Tibial nerve (tissue), 4 donors: ENCODE results near the gene MPG. TPM values are rescaled to one million over a fixed set of nuclear protein-coding genes. Genes with fewer than 3 reads are reported as not detected.
"Not testable (repeated sequence)": the region's sequence is repeated elsewhere in the genome, so short reads cannot be mapped to it uniquely, and the experiment has no call there.

Experiments
- DNase-seq, 2 donors: peaks; one replicate each; pipeline ENCODE4 v3.0.0-alpha.2; 2019; ENCODE audit warnings: low spot score in 2 of 2
- H3K27ac ChIP-seq, 4 donors: fragments of 200-600 bp; sonication (generic) in 3 of 4; one replicate each; pipeline ENCODE4 v1.5.1; 2017 to 2019; ENCODE audit warnings: mild to moderate bottlenecking in 1 of 4
- H3K27me3 ChIP-seq, 2 donors: fragments of 200-600 bp; sonication (generic) in 1 of 2; one replicate each; pipeline versions ENCODE4 v1.5.1 to v1.6.0; 2017 to 2019
- H3K36me3 ChIP-seq, 3 donors: fragments of 200-600 bp; sonication (generic); one replicate each; pipeline ENCODE4 v1.5.1; 2018 to 2019
- H3K4me1 ChIP-seq, 4 donors: fragments of 200-600 bp; sonication (generic) in 3 of 4; one replicate each; pipeline ENCODE4 v1.5.1; 2017 to 2019
- H3K4me3 ChIP-seq, 4 donors: fragments of 200-600 bp; sonication (generic) in 3 of 4; one replicate each; pipeline ENCODE4 v1.5.1; 2017 to 2019; ENCODE audit warnings: mild to moderate bottlenecking in 1 of 4, moderate library complexity in 1 of 4
- H3K9me3 ChIP-seq, 4 donors: fragments of 200-600 bp; sonication (generic) in 3 of 4; one replicate each; pipeline ENCODE4 v1.5.1; 2017 to 2019
- EP300 ChIP-seq, 2 donors: sonication (generic); formaldehyde crosslinking; IDR thresholded peaks; one replicate each; pipeline ENCODE4 v1.6.1; 2017; ENCODE audit warnings: antibody characterized with exemption in 2 of 2, mild to moderate bottlenecking in 1 of 2
- POLR2A ChIP-seq, 2 donors: fragments of 450-650 bp; IDR thresholded peaks; one replicate each; pipeline ENCODE4 v1.6.1; 2017; ENCODE audit warnings: antibody characterized with exemption in 2 of 2, mild to moderate bottlenecking in 2 of 2, moderate library complexity in 2 of 2
- WGBS, 2 donors: methylation state at CpG; one replicate each; pipeline ENCODE4 v1.1.5; 2018; 5-methylcytosine and 5-hydroxymethylcytosine counted together
- total RNA-seq, 4 donors: library from RNA; depleted of rRNA; stranded (reverse); fragments of >200 nt; gene quantifications; one replicate each; pipeline ENCODE4 v1.1.0, GENCODE V29; 2016
- TF ChIP-seq, protein P1 (sequence below), 5 experiments: fragments of 200-600 bp in 3 of 5; fragments of 450-650 bp in 2 of 5; sonication (generic) in 3 of 5; IDR thresholded peaks; one replicate each; pipeline ENCODE4 v1.5.1; 2016 to 2019; ENCODE audit warnings: antibody characterized with exemption in 5 of 5, mild to moderate bottlenecking in 3 of 5, moderate library complexity in 2 of 5

Gene MPG, protein sequence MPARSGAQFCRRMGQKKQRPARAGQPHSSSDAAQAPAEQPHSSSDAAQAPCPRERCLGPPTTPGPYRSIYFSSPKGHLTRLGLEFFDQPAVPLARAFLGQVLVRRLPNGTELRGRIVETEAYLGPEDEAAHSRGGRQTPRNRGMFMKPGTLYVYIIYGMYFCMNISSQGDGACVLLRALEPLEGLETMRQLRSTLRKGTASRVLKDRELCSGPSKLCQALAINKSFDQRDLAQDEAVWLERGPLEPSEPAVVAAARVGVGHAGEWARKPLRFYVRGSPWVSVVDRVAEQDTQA
- 100 to 1,000 TPM in 2 of 4 donors, 10 to 100 TPM in 2; 74.3 to 190 (median 115) TPM for total RNA-seq

GRCh38 chr16:77807-78443 lies at the start of gene MPG:
TSS of gene MPG (plus strand) at chr16:78225. CDS start at chr16:78310, 85 bp downstream.
- Histone ChIP-seq H3K4me3 (peak within 1 kb of the TSS; percentile 69 to 87 (median 79)), H3K27ac (peak within 1 kb of the TSS; percentile 91 to 99 (median 96)), H3K9me3 (no peaks in the 10 kb centered on the region), H3K36me3 (peaks cover 0 to 25% (median 0%) of the 10 kb centered on the region in 3 donors), H3K27me3 (no peaks in the 10 kb centered on the region), H3K4me1 (peaks cover 0 to 80% (median 57%) of the 10 kb centered on the region in 4 donors)
- WGBS, 2 donors: 1 to 2% methylated on average over 9 to 43 of the region's 83 CpGs
- DNase-seq: peak; percentile 80
- TF ChIP-seq EP300 (IDR thresholded peaks at IDR 0.05) (peak in 1 of 2 donors; percentile 79), POLR2A (IDR thresholded peaks at IDR 0.05) (peak; percentile 75 to 81)
- TF ChIP-seq, protein P1, sequence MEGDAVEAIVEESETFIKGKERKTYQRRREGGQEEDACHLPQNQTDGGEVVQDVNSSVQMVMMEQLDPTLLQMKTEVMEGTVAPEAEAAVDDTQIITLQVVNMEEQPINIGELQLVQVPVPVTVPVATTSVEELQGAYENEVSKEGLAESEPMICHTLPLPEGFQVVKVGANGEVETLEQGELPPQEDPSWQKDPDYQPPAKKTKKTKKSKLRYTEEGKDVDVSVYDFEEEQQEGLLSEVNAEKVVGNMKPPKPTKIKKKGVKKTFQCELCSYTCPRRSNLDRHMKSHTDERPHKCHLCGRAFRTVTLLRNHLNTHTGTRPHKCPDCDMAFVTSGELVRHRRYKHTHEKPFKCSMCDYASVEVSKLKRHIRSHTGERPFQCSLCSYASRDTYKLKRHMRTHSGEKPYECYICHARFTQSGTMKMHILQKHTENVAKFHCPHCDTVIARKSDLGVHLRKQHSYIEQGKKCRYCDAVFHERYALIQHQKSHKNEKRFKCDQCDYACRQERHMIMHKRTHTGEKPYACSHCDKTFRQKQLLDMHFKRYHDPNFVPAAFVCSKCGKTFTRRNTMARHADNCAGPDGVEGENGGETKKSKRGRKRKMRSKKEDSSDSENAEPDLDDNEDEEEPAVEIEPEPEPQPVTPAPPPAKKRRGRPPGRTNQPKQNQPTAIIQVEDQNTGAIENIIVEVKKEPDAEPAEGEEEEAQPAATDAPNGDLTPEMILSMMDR (IDR thresholded peaks at IDR 0.05): peak in 2 of 5 experiments; percentile 38 to 44

DNA sequence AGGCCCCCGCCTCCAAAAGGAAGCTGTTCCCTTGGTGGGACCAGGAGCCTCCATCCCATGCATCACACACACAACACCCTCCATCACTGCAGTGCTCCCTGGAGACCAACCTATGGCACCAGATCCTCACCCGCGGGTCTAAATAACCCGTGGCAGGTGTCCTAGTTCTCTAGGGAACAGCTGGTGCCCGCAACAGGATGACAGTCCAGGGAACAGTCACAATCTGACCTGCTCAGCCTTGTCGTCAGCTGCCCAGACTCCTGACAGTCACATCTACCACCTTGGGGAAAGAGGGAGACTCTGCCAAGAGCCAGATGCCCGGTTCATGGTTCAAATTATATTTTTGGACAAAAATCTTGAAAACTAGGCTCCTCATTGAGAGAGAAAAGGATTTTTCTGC lies 47.4 kb upstream of the MPG start:
- H3K27me3 ChIP-seq, H3K4me1 ChIP-seq, H3K27ac ChIP-seq, H3K36me3 ChIP-seq, DNase-seq, H3K4me3 ChIP-seq, H3K9me3 ChIP-seq: not testable (repeated sequence)
- 44% methylated on average over 1 of the region's 7 CpGs; no CpG with 5 or more reads in 1 of the 2 donors for WGBS, 2 donors

- not testable (repeated sequence) for H3K27ac ChIP-seq, H3K4me3 ChIP-seq, DNase-seq, H3K27me3 ChIP-seq, H3K4me1 ChIP-seq, H3K36me3 ChIP-seq, H3K9me3 ChIP-seq
- WGBS, 2 donors: 78 to 80% methylated on average over 3 to 4 of the region's 8 CpGs
Observed at GRCh38 chr16:33154-33876, 44.7 kb upstream of the MPG start.

- 82 to 87% methylated on average over 15 to 21 of the region's 21 CpGs for WGBS, 2 donors
- no peak overlapping the region for H3K4me3 ChIP-seq
- no peaks in the 10 kb centered on the region for H3K4me1 ChIP-seq
- H3K27me3 ChIP-seq: no peaks in the 10 kb centered on the region
- no peaks in the 10 kb centered on the region for H3K9me3 ChIP-seq
- no peak for DNase-seq
- no peak overlapping the region for H3K27ac ChIP-seq
- no peaks in the 10 kb centered on the region for H3K36me3 ChIP-seq
- TF ChIP-seq POLR2A (IDR thresholded peaks at IDR 0.05) (no peak), EP300 (IDR thresholded peaks at IDR 0.05) (no peak)
- TF ChIP-seq, protein P1 (IDR thresholded peaks at IDR 0.05): no peak
Observed at GRCh38 chr16:33877-34647, 44.0 kb upstream of the MPG start.

- H3K4me3 ChIP-seq: no peak overlapping the region
- TF ChIP-seq EP300 (IDR thresholded peaks at IDR 0.05): no peak
- TF ChIP-seq, protein P1 (IDR thresholded peaks at IDR 0.05): no peak
- no peak for TF ChIP-seq POLR2A (IDR thresholded peaks at IDR 0.05)
- no peaks in the 10 kb centered on the region for H3K4me1 ChIP-seq
- no peak for DNase-seq
- no peaks in the 10 kb centered on the region for H3K27me3 ChIP-seq
- H3K36me3 ChIP-seq: no peaks in the 10 kb centered on the region
- no peak overlapping the region for H3K27ac ChIP-seq
- WGBS, 2 donors: 29 to 41% methylated on average over 6 of the region's 6 CpGs
- H3K9me3 ChIP-seq: no peaks in the 10 kb centered on the region
Observed at GRCh38 chr16:34648-34987, 43.4 kb upstream of the MPG start.
